ENCODE results near the gene TPSG1. TPM values are rescaled to one million over a fixed set of nuclear protein-coding genes. Genes with fewer than 3 reads are reported as not detected.

The TPSG1 gene
- polyA plus RNA-seq, 2 donors, result 0.10 to 0.15 TPM

GRCh38 chr16:1216681-1217400 lies 8.2 kb downstream of the TPSG1 start:
- H3K4me3 ChIP-seq (ENCODE audit: low read depth in 1 of 2, low read length in 2 of 2), result no peak overlapping the region
- no peak overlapping the region for H3K27ac ChIP-seq (ENCODE audit: low read depth in 2 of 2, low read length in 1 of 2)
- H3K27me3 ChIP-seq (ENCODE audit: control insufficient read depth in 1 of 2, insufficient read depth in 2 of 2, low read length in 2 of 2), result no peaks in the 10 kb centered on the region
- H3K36me3 ChIP-seq (ENCODE audit: control insufficient read depth in 2 of 2, insufficient read depth in 2 of 2, low read length in 1 of 2), result peaks cover 0 to 2% of the 10 kb centered on the region in 2 donors
- 68 to 75% methylated on average over 31 to 32 of the region's 32 CpGs for WGBS, 2 donors
- H3K4me1 ChIP-seq (ENCODE audit: control insufficient read depth in 2 of 2, insufficient read depth in 2 of 2, low read length in 1 of 2), result no peaks in the 10 kb centered on the region
- no peaks in the 10 kb centered on the region for H3K9me3 ChIP-seq (ENCODE audit: control insufficient read depth in 2 of 2, insufficient read depth in 1 of 2, low read depth in 1 of 2, low read length in 1 of 2)

- H3K36me3 ChIP-seq (ENCODE audit: control insufficient read depth in 2 of 2, insufficient read depth in 2 of 2, low read length in 1 of 2), result peaks cover 0 to 2% of the 10 kb centered on the region in 2 donors
- WGBS, 2 donors, result 83 to 86% methylated on average over 12 of the region's 12 CpGs
- no peaks in the 10 kb centered on the region for H3K27me3 ChIP-seq (ENCODE audit: control insufficient read depth in 1 of 2, insufficient read depth in 2 of 2, low read length in 2 of 2)
- H3K4me1 ChIP-seq (ENCODE audit: control insufficient read depth in 2 of 2, insufficient read depth in 2 of 2, low read length in 1 of 2), result no peaks in the 10 kb centered on the region
- H3K9me3 ChIP-seq (ENCODE audit: control insufficient read depth in 2 of 2, insufficient read depth in 1 of 2, low read depth in 1 of 2, low read length in 1 of 2), result no peaks in the 10 kb centered on the region
- H3K4me3 ChIP-seq (ENCODE audit: low read depth in 1 of 2, low read length in 2 of 2), result no peak overlapping the region
- no peak overlapping the region for H3K27ac ChIP-seq (ENCODE audit: low read depth in 2 of 2, low read length in 1 of 2)
These were observed 8.8 kb downstream of the TPSG1 start for GRCh38 chr16:1216296-1216619.

GRCh38 chr16:1215574-1216295 lies 9.3 kb downstream of the TPSG1 start:
- 76 to 79% methylated on average over 30 to 32 of the region's 32 CpGs for WGBS, 2 donors
- Histone ChIP-seq H3K9me3 (ENCODE audit: control insufficient read depth in 2 of 2, insufficient read depth in 1 of 2, low read depth in 1 of 2, low read length in 1 of 2) (no peaks in the 10 kb centered on the region), H3K27ac (ENCODE audit: low read depth in 2 of 2, low read length in 1 of 2) (no peak overlapping the region), H3K27me3 (ENCODE audit: control insufficient read depth in 1 of 2, insufficient read depth in 2 of 2, low read length in 2 of 2) (no peaks in the 10 kb centered on the region), H3K36me3 (ENCODE audit: control insufficient read depth in 2 of 2, insufficient read depth in 2 of 2, low read length in 1 of 2) (peaks cover 0 to 2% of the 10 kb centered on the region in 2 donors), H3K4me3 (ENCODE audit: low read depth in 1 of 2, low read length in 2 of 2) (no peak overlapping the region), H3K4me1 (ENCODE audit: control insufficient read depth in 2 of 2, insufficient read depth in 2 of 2, low read length in 1 of 2) (no peaks in the 10 kb centered on the region)

GRCh38 chr16:1214719-1215118 lies 10.3 kb downstream of the TPSG1 start:
- Histone ChIP-seq H3K9me3 (ENCODE audit: control insufficient read depth in 2 of 2, insufficient read depth in 1 of 2, low read depth in 1 of 2, low read length in 1 of 2) (no peaks in the 10 kb centered on the region), H3K4me3 (ENCODE audit: low read depth in 1 of 2, low read length in 2 of 2) (no peak overlapping the region), H3K27me3 (ENCODE audit: control insufficient read depth in 1 of 2, insufficient read depth in 2 of 2, low read length in 2 of 2) (no peaks in the 10 kb centered on the region), H3K4me1 (ENCODE audit: control insufficient read depth in 2 of 2, insufficient read depth in 2 of 2, low read length in 1 of 2) (no peaks in the 10 kb centered on the region), H3K27ac (ENCODE audit: low read depth in 2 of 2, low read length in 1 of 2) (no peak overlapping the region), H3K36me3 (ENCODE audit: control insufficient read depth in 2 of 2, insufficient read depth in 2 of 2, low read length in 1 of 2) (peaks cover 0 to 2% of the 10 kb centered on the region in 2 donors)
- 79% methylated on average over 16 of the region's 16 CpGs for WGBS, 2 donors

- H3K4me3 ChIP-seq (ENCODE audit: low read depth in 1 of 2, low read length in 2 of 2), result no peak overlapping the region
- 80 to 83% methylated on average over 25 of the region's 25 CpGs for WGBS, 2 donors
- no peaks in the 10 kb centered on the region for H3K9me3 ChIP-seq (ENCODE audit: control insufficient read depth in 2 of 2, insufficient read depth in 1 of 2, low read depth in 1 of 2, low read length in 1 of 2)
- H3K27ac ChIP-seq (ENCODE audit: low read depth in 2 of 2, low read length in 1 of 2), result no peak overlapping the region
- H3K4me1 ChIP-seq (ENCODE audit: control insufficient read depth in 2 of 2, insufficient read depth in 2 of 2, low read length in 1 of 2), result no peaks in the 10 kb centered on the region
- no peaks in the 10 kb centered on the region for H3K27me3 ChIP-seq (ENCODE audit: control insufficient read depth in 1 of 2, insufficient read depth in 2 of 2, low read length in 2 of 2)
- peaks cover 0 to 2% of the 10 kb centered on the region in 2 donors for H3K36me3 ChIP-seq (ENCODE audit: control insufficient read depth in 2 of 2, insufficient read depth in 2 of 2, low read length in 1 of 2)
These were observed 11.2 kb downstream of the TPSG1 start for GRCh38 chr16:1213796-1214372.

- Histone ChIP-seq H3K27ac (ENCODE audit: low read depth in 2 of 2, low read length in 1 of 2) (no peak overlapping the region), H3K27me3 (ENCODE audit: control insufficient read depth in 1 of 2, insufficient read depth in 2 of 2, low read length in 2 of 2) (no peaks in the 10 kb centered on the region), H3K4me1 (ENCODE audit: control insufficient read depth in 2 of 2, insufficient read depth in 2 of 2, low read length in 1 of 2) (no peaks in the 10 kb centered on the region), H3K9me3 (ENCODE audit: control insufficient read depth in 2 of 2, insufficient read depth in 1 of 2, low read depth in 1 of 2, low read length in 1 of 2) (no peaks in the 10 kb centered on the region), H3K4me3 (ENCODE audit: low read depth in 1 of 2, low read length in 2 of 2) (no peak overlapping the region), H3K36me3 (ENCODE audit: control insufficient read depth in 2 of 2, insufficient read depth in 2 of 2, low read length in 1 of 2) (peaks cover 0 to 2% of the 10 kb centered on the region in 2 donors)
- 77 to 78% methylated on average over 8 of the region's 8 CpGs for WGBS, 2 donors
These were observed 11.8 kb downstream of the TPSG1 start for GRCh38 chr16:1213231-1213630.

- Histone ChIP-seq H3K4me3 (ENCODE audit: low read depth in 1 of 2, low read length in 2 of 2) (no peak overlapping the region), H3K4me1 (ENCODE audit: control insufficient read depth in 2 of 2, insufficient read depth in 2 of 2, low read length in 1 of 2) (no peaks in the 10 kb centered on the region), H3K9me3 (ENCODE audit: control insufficient read depth in 2 of 2, insufficient read depth in 1 of 2, low read depth in 1 of 2, low read length in 1 of 2) (no peaks in the 10 kb centered on the region), H3K27ac (ENCODE audit: low read depth in 2 of 2, low read length in 1 of 2) (no peak overlapping the region), H3K36me3 (ENCODE audit: control insufficient read depth in 2 of 2, insufficient read depth in 2 of 2, low read length in 1 of 2) (peaks cover 0 to 2% of the 10 kb centered on the region in 2 donors), H3K27me3 (ENCODE audit: control insufficient read depth in 1 of 2, insufficient read depth in 2 of 2, low read length in 2 of 2) (no peaks in the 10 kb centered on the region)
- WGBS, 2 donors, result 86 to 87% methylated on average over 36 to 40 of the region's 40 CpGs
These were observed 12.4 kb downstream of the TPSG1 start for GRCh38 chr16:1212616-1213194.

- Histone ChIP-seq H3K4me3 (ENCODE audit: low read depth in 1 of 2, low read length in 2 of 2) (no peak overlapping the region), H3K27me3 (ENCODE audit: control insufficient read depth in 1 of 2, insufficient read depth in 2 of 2, low read length in 2 of 2) (no peaks in the 10 kb centered on the region), H3K36me3 (ENCODE audit: control insufficient read depth in 2 of 2, insufficient read depth in 2 of 2, low read length in 1 of 2) (peaks cover 0 to 2% of the 10 kb centered on the region in 2 donors), H3K27ac (ENCODE audit: low read depth in 2 of 2, low read length in 1 of 2) (no peak overlapping the region), H3K4me1 (ENCODE audit: control insufficient read depth in 2 of 2, insufficient read depth in 2 of 2, low read length in 1 of 2) (no peaks in the 10 kb centered on the region), H3K9me3 (ENCODE audit: control insufficient read depth in 2 of 2, insufficient read depth in 1 of 2, low read depth in 1 of 2, low read length in 1 of 2) (no peaks in the 10 kb centered on the region)
- WGBS, 2 donors, result 90 to 91% methylated on average over 58 to 65 of the region's 65 CpGs
These were observed 13.4 kb downstream of the TPSG1 start for GRCh38 chr16:1211451-1212268.

- H3K4me3 ChIP-seq (ENCODE audit: low read depth in 1 of 2, low read length in 2 of 2), result no peak overlapping the region
- no peaks in the 10 kb centered on the region for H3K4me1 ChIP-seq (ENCODE audit: control insufficient read depth in 2 of 2, insufficient read depth in 2 of 2, low read length in 1 of 2)
- 81 to 84% methylated on average over 23 of the region's 23 CpGs for WGBS, 2 donors
- peaks cover 0 to 2% of the 10 kb centered on the region in 2 donors for H3K36me3 ChIP-seq (ENCODE audit: control insufficient read depth in 2 of 2, insufficient read depth in 2 of 2, low read length in 1 of 2)
- H3K27me3 ChIP-seq (ENCODE audit: control insufficient read depth in 1 of 2, insufficient read depth in 2 of 2, low read length in 2 of 2), result no peaks in the 10 kb centered on the region
- no peaks in the 10 kb centered on the region for H3K9me3 ChIP-seq (ENCODE audit: control insufficient read depth in 2 of 2, insufficient read depth in 1 of 2, low read depth in 1 of 2, low read length in 1 of 2)
- H3K27ac ChIP-seq (ENCODE audit: low read depth in 2 of 2, low read length in 1 of 2), result no peak overlapping the region
These were observed 14.6 kb downstream of the TPSG1 start for GRCh38 chr16:1210461-1210860.
